NOMO-1 (cell line): Measurements from ENCODE around the gene TTPAL.
"Not testable (repeated sequence)": the region's sequence is repeated elsewhere in the genome, so short reads cannot be mapped to it uniquely, and the experiment has no call there.

Source experiments
- DNase-seq, 2 experiments: peaks; one replicate each; lab custom pipeline; 2025; ENCODE audit not compliant: unreplicated experiment in 2 of 2; lab: John Stamatoyannopoulos, UW

TTPAL gene

DNA sequence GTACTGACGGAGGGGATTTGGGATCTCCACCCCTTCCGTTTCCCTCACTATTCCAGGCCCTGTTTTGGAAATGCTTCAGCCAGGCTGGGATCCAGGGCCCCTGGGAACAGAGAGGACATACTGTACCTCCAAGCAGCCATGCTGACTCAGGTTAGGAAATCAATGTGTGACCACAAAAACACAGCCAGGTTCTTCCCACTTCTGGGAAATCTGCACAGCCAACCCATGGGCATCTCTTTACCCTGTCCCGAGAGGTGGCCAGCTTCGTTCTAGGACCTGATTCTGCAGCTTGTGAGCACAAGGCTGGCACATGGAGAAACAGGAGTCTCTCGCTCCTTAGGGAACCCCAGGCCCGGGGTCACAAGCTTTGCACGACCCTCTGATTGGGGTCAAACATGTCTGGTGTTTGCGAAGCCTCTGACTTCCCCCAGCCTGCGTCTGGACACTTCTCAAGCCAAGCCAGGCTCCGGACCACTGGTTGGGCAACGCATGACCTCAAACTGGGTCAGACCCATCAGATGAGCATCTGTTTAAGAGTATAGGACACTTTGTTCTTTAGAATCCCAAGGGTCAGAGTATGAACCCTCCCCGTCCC lies 8.3 kb upstream of the TTPAL start:
- DNase-seq: no peak

DNA sequence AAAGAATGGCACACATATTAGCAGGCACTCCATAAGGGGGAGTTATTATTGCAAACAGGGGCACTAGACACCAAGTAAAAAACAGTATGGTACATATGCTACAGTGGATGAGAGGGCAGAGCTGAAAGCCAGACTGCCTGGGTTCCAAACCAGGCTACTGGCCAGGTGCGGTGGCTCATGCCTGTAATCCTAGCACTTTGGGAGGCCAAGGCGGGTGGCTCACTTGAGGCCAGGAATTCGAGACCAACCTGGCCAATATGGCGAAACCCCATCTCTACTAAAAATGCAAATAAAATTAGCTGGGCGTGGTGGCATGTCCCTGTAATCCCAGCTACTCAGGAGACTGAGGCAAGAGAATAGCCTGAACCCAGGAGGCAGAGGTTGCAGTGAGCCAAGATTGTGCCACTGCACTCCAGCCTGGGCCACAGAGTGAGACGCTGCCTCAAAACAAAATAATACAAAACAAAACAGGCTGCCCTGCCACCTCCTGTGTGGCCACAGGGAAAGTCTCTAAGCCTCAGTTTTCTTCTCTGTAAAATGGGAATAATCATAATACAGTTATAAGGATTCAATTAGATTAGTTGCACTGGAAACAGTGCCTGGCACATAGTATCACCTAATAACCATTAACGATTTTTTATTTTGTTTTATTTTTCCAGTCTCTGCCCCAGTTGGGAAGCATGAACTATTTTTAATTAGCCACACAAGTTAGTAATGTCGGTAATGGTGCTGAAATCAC lies 7.5 kb upstream of the TTPAL start:
- DNase-seq: no peak

DNA sequence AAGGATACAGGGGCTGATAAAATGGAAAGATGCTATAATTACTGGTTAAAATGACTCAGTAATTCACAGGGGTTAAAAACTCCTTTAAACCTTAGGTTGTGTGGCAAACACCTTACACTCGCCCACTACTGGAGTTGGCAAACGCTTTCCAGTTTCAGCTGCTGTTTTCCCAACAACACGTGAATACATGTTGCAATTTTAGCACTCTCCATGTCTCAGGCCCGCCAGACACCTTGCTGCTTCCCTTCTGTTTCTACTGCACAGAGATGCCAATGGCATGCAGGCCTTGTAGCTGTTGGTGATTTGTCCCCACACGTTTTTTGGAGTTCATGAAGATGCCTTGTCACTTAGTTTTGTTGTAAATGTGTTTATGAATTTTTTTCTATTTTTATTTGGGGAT lies 5.3 kb upstream of the TTPAL start:
- DNase-seq: no peak

DNA sequence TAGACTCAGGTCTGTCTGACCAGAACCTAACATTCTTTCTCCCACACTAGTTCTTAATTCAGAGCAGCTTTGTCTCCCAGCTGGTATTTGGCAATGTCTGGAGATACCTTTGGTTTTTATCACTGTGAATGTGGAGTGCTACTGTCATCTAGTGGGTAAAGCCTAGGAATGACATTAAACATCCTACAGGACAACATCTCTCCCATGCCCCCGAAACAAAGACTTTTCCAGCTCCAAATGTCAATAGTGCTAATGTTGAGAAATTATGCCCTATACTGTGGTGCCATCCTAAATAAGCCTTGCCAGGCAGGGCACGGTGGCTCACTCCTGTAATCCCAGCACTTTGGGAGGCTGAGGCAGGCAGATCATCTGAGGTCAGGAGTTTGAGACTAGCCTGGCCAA lies 4.2 kb upstream of the TTPAL start:
- no peak for DNase-seq

DNA sequence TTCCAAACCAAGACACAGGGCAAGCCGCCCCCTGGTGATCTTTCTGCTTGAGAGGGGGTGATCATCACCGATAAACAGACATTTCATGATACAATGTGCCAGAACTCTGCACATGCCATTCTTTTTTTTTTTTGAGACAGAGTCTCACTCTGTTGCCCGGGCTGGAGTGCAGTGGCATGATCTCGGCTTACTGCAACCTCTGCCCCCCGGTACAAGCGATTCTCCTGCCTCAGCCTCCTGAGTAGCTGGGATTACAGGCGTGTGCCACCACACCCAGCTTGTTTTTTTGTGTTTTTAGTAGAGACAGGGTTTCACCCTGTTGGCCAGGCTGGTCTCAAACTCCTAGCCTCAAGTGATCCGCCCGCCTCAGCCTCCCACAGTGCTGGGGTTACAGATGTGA lies 3.4 kb upstream of the TTPAL start:
- DNase-seq: not testable (repeated sequence)

DNA sequence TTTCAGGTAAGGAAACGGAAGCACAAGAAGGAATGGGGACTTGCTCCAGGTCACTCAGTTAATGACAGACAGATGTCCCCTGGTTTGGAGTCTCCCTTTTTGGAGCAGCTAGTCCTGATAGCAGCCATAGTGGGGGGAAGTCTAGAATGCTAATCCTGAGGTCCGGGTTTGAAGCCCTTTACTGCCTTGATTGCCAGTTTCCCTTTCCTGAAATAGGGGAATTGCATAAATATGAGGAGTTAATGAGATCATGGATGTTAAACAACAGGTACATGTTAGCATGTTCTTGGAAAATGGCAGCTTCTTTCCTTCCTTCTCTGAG lies 341 bp upstream of the TTPAL start:
- DNase-seq: no peak

DNA sequence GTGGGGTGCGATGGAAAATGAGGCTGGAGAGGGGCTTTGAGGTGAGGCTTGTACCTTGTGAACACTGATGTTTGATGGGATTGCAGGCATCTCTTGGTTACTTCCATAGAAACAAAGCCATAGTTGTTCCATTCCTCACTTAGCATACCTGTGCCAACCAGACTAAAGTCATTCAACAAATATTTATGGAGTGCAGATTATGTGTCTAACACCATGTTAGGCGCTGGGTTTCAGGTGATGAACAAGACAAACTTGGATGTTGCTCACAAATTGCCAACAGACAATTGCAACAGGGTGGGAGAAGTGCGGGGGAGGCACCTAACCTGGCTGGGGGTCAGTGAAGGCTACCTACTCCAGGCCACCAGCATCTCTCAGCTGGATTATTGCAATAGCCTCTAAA lies 1.5 kb downstream of the TTPAL start:
- DNase-seq: no peak

DNA sequence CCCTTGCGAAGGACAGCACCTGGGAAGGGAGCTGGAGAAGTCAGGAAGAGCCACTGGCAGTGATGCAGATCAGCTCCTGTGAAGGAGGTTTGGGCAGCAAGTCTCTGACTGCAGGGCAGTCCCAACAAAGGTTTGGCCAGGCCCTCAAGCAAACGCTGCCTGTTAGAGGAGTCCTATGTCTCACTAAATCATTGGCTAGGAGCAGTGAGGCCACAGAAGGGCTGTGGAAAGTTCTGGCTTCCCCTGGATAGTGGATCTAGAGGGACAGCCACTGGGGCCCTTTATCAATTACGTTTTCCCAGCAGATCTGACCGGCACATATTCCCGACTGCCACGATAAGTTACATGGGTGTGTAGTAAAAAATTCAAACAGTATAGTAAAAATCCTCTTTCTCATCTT lies 2.5 kb downstream of the TTPAL start:
- no peak for DNase-seq

DNA sequence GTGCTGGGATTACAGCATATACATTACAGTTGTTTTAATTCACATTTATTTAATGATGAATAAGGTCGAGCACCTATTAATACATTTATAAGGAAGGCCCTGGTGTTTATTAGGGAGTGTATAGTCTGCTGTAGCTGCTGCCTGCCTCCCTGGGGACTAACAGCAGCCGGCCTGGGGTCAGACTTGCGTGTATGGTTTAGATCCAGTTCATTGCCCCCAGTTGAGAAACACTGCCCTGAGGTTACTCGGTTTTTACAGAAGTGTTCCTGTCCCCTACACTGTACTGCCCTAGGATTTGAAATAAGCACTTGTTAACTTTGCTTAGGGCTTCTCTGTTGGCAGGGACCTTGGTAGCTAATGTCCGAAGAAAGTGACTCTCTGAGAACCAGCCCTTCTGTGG lies 4.0 kb downstream of the TTPAL start:
- no peak for DNase-seq

DNA sequence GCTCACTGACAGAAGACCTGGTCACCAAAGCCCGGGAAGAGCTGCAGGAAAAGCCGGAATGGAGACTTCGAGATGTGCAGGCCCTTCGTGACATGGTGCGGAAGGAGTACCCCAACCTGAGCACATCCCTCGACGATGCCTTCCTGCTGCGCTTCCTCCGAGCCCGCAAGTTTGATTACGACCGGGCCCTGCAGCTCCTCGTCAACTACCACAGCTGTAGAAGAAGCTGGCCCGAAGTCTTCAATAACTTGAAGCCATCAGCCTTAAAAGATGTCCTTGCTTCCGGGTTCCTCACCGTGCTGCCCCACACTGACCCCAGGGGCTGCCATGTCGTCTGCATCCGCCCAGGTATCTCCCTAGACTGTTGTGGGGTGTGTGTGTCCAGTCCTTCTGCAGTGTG lies 4.4 kb downstream of the TTPAL start:
- no peak for DNase-seq

DNA sequence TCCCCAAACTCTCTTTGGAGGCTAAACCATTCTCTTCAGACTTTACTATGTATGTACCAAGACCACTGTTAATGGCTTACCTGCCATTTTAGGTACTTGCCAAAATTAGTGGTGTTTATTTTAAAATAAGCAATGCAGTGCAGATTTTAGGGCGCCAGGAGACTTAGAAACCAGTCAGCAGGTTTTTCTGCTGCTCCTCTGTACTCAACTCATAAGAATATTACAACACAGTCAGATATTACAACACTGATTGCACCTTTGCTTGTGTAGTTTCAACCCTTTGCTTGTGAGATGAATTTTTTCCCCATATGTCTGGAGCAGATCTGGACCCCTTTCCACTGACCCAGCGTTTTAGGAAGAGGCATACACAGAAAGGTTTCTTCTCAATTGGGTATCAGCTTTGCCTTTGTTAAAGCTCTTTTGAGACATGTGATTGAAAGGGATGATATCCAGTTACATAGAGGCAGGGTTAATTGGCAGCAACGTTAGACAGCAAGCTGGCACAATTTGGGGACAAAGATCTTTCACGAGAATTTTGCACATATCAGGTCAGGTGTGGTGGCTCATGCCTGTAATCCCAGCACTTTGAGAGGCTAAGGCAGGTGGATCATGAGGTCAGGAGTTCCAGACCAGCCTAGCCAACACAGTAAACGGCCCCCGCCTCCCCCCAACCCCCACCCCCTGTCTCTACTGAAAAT lies 6.2 kb downstream of the TTPAL start:
- DNase-seq: peak in 1 of 2 experiments; percentile 6

DNA sequence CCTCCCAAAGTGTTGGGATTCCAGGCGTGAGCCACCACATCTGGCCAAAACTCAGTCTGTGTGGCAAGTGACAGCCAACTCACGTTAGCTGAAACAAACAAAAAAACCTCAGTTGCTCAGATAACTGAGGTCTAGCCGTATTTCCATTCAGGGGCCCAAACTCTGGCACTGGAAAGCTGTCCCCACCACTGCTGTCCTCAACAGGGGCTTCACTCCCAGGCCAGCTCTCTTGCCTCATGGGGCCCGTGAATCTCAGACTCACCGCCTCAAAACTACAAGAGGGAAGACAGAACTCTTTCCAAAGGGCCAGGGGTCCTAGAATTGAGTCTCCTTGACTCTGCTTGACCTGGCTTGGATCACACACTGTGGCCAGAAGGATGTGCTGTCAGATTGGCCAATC lies 7.4 kb downstream of the TTPAL start:
- DNase-seq: no peak

DNA sequence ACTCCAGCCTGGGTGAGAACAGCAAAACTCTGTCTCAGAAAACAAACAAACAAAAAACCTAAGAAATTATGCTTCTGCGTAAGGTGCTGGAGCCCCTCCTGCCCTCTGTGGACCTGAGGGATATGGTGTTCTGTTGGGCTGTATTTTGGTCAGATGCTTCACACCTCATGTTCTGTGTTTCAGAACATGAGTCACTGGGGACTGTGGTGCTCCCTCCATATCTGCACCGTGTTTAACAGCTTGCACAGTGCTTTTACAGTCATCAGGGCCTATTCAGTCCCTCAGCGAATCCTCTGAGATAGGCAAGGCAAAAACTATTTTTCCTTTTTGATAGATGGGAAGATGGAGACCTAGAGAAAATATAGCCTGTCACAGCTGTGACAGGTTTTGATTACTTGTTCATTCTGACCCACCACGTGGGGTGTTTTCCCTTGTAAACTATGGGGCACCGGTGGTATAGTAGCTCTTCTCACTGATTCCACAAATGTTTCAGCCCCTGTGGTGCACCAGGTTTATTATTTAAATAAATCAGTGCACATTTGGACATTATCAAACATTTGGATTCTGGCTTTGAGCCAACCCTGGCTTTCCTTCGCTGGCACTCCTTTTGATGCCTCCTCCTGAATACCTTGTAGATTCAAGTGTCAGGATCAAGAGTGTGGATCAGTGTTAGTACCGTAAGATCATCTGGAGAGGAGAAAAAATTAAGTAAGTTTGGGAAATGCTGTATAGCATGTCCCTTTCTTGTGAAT lies 9.6 kb downstream of the TTPAL start:
- no peak for DNase-seq

DNA sequence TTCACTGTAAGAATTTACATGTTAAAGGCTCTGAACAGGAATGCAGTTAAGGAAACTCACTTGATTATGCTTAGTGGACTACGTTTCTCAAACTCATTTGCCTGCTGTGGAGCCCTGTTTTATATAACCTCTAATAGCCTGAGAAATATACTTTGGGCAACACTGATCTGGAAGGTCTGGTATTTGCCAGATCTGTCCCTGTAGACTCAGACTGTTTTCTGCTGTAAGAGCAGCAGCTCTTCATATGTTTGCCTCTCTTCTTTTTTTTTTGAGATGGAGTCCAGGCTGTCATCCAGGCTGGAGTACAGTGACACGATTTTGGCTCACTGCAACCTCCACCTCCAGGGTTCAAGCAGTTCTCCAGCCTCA lies 10.1 kb downstream of the TTPAL start:
- DNase-seq: no peak

DNA sequence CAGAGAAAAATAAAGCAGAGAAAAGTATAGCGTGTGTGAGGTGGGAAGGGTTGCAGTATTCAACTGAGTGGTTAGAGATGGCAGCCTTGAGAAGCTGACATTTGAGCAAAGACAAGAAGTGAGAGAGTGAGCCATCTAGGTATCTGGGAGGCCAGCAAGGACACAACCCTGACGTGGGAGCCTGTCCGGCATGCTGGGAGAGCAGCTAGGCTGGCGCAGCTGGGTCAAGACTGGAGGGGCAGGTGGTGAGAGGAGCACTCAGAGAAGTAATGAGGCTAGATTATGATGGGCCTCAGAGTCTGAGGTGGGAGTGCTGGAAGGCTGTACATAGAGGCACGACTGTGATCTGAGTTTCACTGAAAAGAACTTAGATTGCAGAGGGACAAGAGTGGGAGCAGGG lies 12.9 kb downstream of the TTPAL start:
- DNase-seq: no peak

DNA sequence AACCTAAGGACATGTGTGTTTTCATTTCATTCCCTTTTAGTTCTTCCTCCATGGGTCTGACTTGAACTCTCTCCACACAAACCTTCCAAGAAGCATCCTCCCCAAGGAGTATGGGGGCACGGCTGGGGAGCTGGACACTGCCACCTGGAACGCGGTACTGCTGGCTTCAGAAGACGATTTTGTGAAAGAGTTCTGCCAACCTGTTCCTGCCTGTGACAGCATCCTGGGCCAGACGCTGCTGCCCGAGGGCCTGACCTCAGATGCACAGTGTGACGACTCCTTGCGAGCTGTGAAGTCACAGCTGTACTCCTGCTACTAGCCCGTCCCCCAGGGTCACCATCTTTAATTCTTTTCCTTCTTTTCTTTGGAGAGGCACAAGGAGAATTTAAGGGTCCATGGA lies 13.5 kb downstream of the TTPAL start:
- no peak for DNase-seq

DNA sequence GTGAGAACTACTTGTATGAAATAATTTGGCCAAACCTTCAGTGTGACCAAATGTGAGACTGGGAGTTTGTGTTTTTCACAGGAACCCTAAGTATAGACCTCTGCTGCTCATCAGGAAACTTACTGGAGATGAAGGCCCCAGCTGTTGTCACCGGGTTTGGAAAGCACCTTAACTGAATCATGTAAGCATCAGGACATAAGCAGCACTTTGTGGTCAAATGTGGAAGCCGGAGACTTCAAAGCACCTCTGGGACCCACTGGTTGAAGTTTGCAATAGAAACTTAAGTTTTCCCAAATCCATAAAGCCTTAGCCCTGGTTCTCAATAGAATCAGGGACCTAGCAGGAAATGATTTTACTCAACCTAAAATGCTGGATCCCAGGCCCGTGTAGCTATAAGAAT lies 14.3 kb downstream of the TTPAL start:
- DNase-seq: no peak

DNA sequence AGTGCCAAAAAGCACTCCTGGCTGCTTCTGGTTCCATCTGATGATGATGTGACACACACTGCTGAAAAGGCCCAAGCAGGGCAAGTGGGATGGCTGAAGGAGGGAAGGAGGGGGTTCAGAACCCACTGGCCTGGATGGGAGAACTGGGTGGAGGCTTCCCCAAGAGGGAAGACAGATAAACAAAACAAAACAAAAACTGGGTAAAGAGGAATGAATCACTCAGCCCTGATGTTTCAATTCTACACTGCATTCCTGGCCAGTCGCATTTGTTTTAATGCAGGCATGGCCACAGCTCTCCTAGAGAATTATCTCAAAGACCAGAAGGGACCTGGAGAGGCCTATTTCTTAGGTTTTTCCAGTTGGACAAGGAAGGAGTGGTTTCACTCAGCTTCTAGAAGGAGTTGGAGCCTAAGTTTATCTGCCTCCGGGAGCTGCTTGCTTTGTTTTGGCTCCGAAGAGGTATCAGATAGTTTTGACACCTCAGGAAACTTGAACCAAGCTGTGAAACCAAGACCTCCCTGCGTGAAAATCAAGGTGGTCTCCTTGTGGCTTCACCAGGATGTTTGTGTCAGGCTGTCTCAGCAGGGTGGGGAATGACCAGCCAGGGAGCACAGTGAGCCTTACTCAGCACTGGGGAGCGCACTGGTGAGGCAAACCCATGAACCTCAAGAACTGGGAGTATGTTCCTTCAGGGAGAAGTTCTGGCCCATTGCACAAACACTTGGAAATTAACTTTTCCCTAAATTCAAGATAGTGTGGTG lies 16.1 kb downstream of the TTPAL start:
- DNase-seq: no peak

DNA sequence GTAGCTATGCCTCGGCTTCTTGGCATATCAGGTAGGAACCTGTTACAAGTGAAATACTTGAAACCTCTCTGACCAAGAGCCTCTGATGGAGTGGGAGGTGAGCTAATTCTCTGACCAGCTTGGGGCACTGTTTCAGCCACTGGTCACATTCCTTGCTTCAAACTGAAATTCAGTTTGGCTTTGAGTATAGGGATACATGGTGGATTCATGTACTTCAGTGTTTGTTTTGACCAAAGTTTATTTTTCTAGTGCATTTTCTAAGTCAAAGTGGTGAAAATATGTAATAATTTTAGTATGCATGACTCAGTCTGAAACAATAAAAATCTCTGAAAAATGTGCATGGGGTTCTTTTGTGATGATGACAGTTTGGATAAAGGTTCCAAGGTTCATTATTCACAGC lies 18.6 kb downstream of the TTPAL start:
- DNase-seq: no peak

DNA sequence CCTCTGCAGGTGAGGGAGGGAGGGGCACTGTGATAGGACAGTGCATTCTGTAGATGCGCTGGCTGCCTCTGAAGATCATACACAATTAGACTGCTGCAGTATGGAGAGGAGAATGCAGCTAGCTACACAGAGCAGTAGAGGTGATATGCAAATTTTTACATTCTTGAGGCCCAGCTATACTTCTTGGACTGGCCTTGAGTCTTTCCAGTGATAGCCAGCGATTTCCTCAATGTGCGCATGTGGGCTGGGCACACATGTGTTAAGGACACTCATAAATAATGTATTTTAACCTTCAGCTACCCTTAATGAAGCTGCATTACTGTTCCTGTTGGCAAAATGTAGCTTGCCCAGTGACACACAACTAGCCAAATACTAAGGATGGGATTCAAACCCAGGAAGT lies 19.0 kb downstream of the TTPAL start:
- no peak for DNase-seq

DNA sequence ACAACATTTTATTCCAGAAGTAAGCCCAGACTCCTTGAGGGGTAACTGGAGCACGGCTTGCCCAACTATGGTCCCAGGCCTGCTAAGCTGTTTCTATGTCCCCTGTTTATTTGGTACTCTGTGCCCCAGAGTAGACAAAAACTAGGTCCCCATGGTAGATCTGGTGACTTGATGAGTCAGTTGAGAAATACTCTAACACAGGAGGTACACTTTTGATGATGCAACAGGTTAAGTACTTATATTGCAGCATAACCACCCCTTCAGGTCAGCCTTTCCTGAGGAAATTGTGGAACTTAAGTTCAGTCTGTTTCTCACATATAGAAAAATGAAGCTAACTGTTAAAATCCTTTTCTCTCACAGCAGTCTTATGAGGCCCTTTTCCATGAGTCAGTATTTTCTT lies 19.6 kb downstream of the TTPAL start:
- DNase-seq: peak; percentile 83 to 95
